A673 (cell line): ENCODE results near the gene BANP.
"Not testable (repeated sequence)": the region's sequence is repeated elsewhere in the genome, so short reads cannot be mapped to it uniquely, and the experiment has no call there.

ENCODE experiments used
- EZH2 ChIP-seq: fragments of 200-600 bp; sonication (generic); IDR thresholded peaks from 2 replicates; pipeline ENCODE4 v1.6.1; 2017; ENCODE audit warnings: borderline replicate concordance, low read depth, mild to moderate bottlenecking, mixed read lengths, antibody characterized with exemption, low read length; ENCODE audit not compliant: poor library complexity, severe bottlenecking
- TF ChIP-seq, protein P1 (sequence below): fragments of 300-800, 200-600 bp; sonication (generic); conservative IDR thresholded peaks from 2 replicates; pipeline ENCODE4 v1.5.1; 2017; ENCODE audit warnings: low read depth, mild to moderate bottlenecking, antibody characterized with exemption, low read length, moderate library complexity, mixed read lengths

DNA sequence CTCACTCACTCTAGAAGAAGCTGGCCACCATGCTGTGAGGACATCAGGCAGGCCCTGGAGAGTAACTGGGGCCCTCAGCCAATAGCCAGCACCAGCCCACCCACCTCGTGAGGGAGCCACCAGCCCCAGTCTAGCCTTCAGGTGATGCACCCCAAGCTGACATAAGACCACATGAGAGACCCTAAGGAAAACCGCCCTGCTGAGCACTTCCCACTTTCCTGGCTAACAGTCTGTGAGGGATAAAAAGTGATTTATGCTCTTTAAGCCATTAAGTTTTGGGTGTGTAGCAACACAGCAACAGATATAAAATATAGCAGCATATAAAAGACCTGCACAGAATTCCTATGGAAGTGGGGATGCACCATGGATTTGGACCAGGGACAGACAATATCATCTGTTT, 145.4 kb downstream of the BANP start:
- TF ChIP-seq, protein P1, sequence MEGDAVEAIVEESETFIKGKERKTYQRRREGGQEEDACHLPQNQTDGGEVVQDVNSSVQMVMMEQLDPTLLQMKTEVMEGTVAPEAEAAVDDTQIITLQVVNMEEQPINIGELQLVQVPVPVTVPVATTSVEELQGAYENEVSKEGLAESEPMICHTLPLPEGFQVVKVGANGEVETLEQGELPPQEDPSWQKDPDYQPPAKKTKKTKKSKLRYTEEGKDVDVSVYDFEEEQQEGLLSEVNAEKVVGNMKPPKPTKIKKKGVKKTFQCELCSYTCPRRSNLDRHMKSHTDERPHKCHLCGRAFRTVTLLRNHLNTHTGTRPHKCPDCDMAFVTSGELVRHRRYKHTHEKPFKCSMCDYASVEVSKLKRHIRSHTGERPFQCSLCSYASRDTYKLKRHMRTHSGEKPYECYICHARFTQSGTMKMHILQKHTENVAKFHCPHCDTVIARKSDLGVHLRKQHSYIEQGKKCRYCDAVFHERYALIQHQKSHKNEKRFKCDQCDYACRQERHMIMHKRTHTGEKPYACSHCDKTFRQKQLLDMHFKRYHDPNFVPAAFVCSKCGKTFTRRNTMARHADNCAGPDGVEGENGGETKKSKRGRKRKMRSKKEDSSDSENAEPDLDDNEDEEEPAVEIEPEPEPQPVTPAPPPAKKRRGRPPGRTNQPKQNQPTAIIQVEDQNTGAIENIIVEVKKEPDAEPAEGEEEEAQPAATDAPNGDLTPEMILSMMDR, result not testable (repeated sequence)
- not testable (repeated sequence) for TF ChIP-seq EZH2
